Gastrocnemius medialis (tissue), 4 donors: ENCODE measurements around the gene MPPED1. TPM values are rescaled to one million over a fixed set of nuclear protein-coding genes. Genes with fewer than 3 reads are reported as not detected.

Experiments
- ATAC-seq, 2 donors: fragments of 150-250 bp; one replicate each; pipeline ENCODE4 v1.9.1; 2016
- DNase-seq, 2 donors: peaks; one replicate each; pipeline ENCODE4 v3.0.0-alpha.2; 2019
- H3K27ac ChIP-seq, 4 donors: fragments of 200-600 bp; sonication (generic); 1 replicate in 1 of 4; 2 replicates in 3 of 4; pipeline ENCODE4 v1.5.1; 2016 to 2018; ENCODE audit warnings: mild to moderate bottlenecking in 2 of 4, moderate library complexity in 1 of 4
- H3K27me3 ChIP-seq, 3 donors: fragments of 200-600 bp; sonication (generic) in 2 of 3; 1 replicate in 1 of 3; 2 replicates in 2 of 3; pipeline versions ENCODE4 v1.5.1 to v1.6.0; 2016 to 2019; ENCODE audit warnings: mild to moderate bottlenecking in 1 of 3, moderate library complexity in 1 of 3
- H3K36me3 ChIP-seq, 2 donors: fragments of 200-600 bp; sonication (generic) in 1 of 2; one replicate each; pipeline ENCODE4 v1.5.1; 2017 to 2018
- H3K4me1 ChIP-seq, 2 donors: fragments of 200-600 bp; sonication (generic) in 1 of 2; one replicate each; pipeline ENCODE4 v1.5.1; 2016 to 2017; ENCODE audit warnings: mild to moderate bottlenecking in 2 of 2
- H3K4me3 ChIP-seq, 4 donors: fragments of 200-600 bp; sonication (generic) in 3 of 4; 1 replicate in 1 of 4; 2 replicates in 3 of 4; pipeline ENCODE4 v1.5.1; 2016 to 2019; ENCODE audit warnings: mild to moderate bottlenecking in 2 of 4
- H3K9me3 ChIP-seq, 3 donors: fragments of 200-600 bp; sonication (generic) in 2 of 3; 1 replicate in 1 of 3; 2 replicates in 2 of 3; pipeline ENCODE4 v1.5.1; 2016 to 2019
- POLR2A ChIP-seq, 2 donors: fragments of 450-650 bp; IDR thresholded peaks; one replicate each; pipeline ENCODE4 v1.6.1; 2017; ENCODE audit warnings: antibody characterized with exemption in 2 of 2, mild to moderate bottlenecking in 2 of 2, moderate library complexity in 2 of 2
- in situ Hi-C, 4 donors: fragments of 200-750 bp; cut with MboI; loops; one replicate each; pipeline versions ENCODE4 v1.15.0 to v1.8.0; 2017; ENCODE audit warnings: low sequenced_read_pairs in 4 of 4
- intact Hi-C: fragments of 100-400 bp; cut with DNase I; formaldehyde crosslinking; loops from one replicate; pipeline ENCODE4 v1.15.1; 2023; ENCODE audit warnings: low total_unique reads
- total RNA-seq, 4 donors: library from RNA; depleted of rRNA; stranded (reverse); fragments of >200 nt; gene quantifications; one replicate each; pipeline versions ENCODE4 v1.1.0 to v1.2.3, GENCODE V29; 2016
- TF ChIP-seq, protein P1 (sequence below), 5 experiments: fragments of 450-650 bp in 3 of 5; fragments of 200-600 bp in 2 of 5; sonication (generic) in 2 of 5; IDR thresholded peaks in 4 of 5; conservative IDR thresholded peaks in 1 of 5; 1 replicate in 4 of 5; 2 replicates in 1 of 5; pipeline ENCODE4 v1.5.1; 2016 to 2019; ENCODE audit warnings: antibody characterized with exemption in 5 of 5, mild to moderate bottlenecking in 3 of 5, moderate library complexity in 3 of 5

Gene MPPED1
- total RNA-seq, 4 donors from 2014 or later: not detected

DNA sequence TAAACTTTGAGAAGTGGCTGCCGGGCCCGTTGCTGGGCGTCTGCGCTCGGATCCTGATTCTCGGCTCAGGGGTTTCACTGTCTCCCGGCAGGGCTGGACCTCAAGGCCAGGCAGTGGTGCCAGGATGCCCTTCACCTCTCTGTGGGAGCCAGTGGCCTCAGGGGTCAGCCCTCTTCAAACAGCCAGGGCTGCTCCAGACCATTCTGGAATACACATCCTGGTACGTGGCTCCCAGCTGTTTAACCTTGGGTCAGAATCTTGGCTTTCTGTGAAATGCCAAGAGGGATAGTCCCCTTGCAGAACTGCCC lies 70.5 kb downstream of the MPPED1 start:
- Histone ChIP-seq H3K27me3 (peaks cover 0 to 11% (median 5%) of the 10 kb centered on the region in 3 donors), H3K4me1 (no peaks in the 10 kb centered on the region), H3K27ac (no peak overlapping the region), H3K9me3 (no peaks in the 10 kb centered on the region), H3K4me3 (no peak overlapping the region), H3K36me3 (no peaks in the 10 kb centered on the region)
- TF ChIP-seq POLR2A (IDR thresholded peaks at IDR 0.05): no peak
- TF ChIP-seq, protein P1, sequence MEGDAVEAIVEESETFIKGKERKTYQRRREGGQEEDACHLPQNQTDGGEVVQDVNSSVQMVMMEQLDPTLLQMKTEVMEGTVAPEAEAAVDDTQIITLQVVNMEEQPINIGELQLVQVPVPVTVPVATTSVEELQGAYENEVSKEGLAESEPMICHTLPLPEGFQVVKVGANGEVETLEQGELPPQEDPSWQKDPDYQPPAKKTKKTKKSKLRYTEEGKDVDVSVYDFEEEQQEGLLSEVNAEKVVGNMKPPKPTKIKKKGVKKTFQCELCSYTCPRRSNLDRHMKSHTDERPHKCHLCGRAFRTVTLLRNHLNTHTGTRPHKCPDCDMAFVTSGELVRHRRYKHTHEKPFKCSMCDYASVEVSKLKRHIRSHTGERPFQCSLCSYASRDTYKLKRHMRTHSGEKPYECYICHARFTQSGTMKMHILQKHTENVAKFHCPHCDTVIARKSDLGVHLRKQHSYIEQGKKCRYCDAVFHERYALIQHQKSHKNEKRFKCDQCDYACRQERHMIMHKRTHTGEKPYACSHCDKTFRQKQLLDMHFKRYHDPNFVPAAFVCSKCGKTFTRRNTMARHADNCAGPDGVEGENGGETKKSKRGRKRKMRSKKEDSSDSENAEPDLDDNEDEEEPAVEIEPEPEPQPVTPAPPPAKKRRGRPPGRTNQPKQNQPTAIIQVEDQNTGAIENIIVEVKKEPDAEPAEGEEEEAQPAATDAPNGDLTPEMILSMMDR (IDR thresholded peaks at IDR 0.05 in 4 of 5, conservative IDR thresholded peaks at IDR 0.05 in 1 of 5): no peak
- in situ Hi-C loops: no loop called here
- ATAC-seq: no peak
- no peak for DNase-seq
- intact Hi-C loops: no loop called here

DNA sequence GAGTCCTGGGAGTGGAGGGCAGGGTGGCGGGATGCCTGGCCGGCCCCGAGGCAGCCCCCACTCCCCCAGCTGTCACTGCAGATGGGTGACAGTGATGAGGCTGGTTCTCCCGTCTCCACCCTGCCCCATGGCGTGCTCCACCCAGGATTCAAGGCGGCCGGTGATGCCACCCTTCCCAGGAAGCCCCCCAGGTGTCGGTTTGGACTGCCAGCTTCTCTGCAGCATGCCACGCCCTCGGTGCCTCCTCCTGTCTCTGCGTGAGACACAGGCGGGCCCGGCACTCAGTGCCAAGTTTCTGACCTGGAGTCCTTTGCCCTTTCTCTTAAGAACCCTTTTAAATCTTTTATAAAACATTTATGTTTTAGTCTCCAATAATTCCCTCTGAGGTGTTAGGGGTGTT lies 71.5 kb downstream of the MPPED1 start:
- no peak overlapping the region for H3K4me3 ChIP-seq
- in situ Hi-C loops: no loop called here
- intact Hi-C loops: no loop called here
- peaks cover 2 to 16% (median 5%) of the 10 kb centered on the region in 3 donors for H3K27me3 ChIP-seq
- H3K27ac ChIP-seq: no peak overlapping the region
- no peak for TF ChIP-seq POLR2A (IDR thresholded peaks at IDR 0.05)
- TF ChIP-seq, protein P1 (IDR thresholded peaks at IDR 0.05 in 4 of 5, conservative IDR thresholded peaks at IDR 0.05 in 1 of 5): no peak
- H3K36me3 ChIP-seq: no peaks in the 10 kb centered on the region
- no peak for DNase-seq
- no peak for ATAC-seq
- H3K9me3 ChIP-seq: no peaks in the 10 kb centered on the region
- H3K4me1 ChIP-seq: no peaks in the 10 kb centered on the region

DNA sequence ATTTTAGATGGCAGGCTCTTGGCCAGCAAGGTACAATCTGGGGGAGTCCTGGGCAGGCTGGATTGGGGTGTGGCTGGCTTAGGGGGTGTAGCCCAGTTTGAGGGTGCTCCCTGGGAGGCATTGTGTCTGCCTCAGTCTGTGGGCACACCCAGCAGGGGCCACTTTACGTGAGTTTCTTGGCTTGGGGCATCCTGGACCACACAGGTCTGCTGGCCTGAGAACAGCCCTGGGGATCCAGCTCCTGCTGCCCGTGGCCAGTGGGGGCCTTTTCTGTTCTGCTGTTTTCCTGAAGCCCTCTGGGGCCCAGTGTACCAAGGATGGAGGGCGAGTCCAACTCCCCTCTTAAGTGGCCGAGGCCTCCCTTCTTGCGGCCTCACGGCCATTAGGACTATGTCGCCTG lies 71.9 kb downstream of the MPPED1 start:
- no peaks in the 10 kb centered on the region for H3K4me1 ChIP-seq
- H3K4me3 ChIP-seq: no peak overlapping the region
- ATAC-seq (no peak), DNase-seq (no peak)
- H3K36me3 ChIP-seq: no peaks in the 10 kb centered on the region
- TF ChIP-seq POLR2A (IDR thresholded peaks at IDR 0.05): no peak
- TF ChIP-seq, protein P1 (IDR thresholded peaks at IDR 0.05 in 4 of 5, conservative IDR thresholded peaks at IDR 0.05 in 1 of 5): no peak
- peaks cover 2 to 19% (median 5%) of the 10 kb centered on the region in 3 donors for H3K27me3 ChIP-seq
- intact Hi-C loops: no loop called here
- in situ Hi-C loops: no loop called here
- no peaks in the 10 kb centered on the region for H3K9me3 ChIP-seq
- H3K27ac ChIP-seq: no peak overlapping the region

DNA sequence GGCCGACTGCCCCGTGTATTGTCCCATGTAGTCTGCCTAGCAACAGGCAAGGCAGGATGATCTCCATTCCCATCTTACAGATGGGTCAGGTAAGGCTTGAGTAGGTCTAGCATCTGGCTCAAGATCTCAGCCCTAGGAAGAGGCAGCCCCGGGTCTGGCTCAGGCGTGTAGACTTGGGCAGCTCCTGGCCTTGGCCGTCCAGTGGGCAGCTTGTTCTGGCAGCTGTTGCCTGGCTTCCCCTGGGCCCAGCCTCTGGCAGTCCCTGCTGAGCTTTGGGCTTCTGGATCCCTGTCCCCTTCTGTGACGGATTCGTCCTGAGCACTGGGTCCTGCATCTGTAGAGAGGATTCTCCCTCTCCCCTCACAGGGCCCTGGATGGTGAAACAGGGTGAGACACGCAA lies 72.4 kb downstream of the MPPED1 start:
- in situ Hi-C loops: no loop called here
- H3K27me3 ChIP-seq: peaks cover 2 to 22% (median 5%) of the 10 kb centered on the region in 3 donors

More for the DNA sequence above, 72.4 kb downstream of the MPPED1 start:
- no peak for TF ChIP-seq POLR2A (IDR thresholded peaks at IDR 0.05)
- TF ChIP-seq, protein P1 (IDR thresholded peaks at IDR 0.05 in 4 of 5, conservative IDR thresholded peaks at IDR 0.05 in 1 of 5): no peak
- ATAC-seq (no peak), DNase-seq (no peak)
- no peaks in the 10 kb centered on the region for H3K36me3 ChIP-seq
- no peak overlapping the region for H3K27ac ChIP-seq
- H3K9me3 ChIP-seq: no peaks in the 10 kb centered on the region
- no peaks in the 10 kb centered on the region for H3K4me1 ChIP-seq
- no peak overlapping the region for H3K4me3 ChIP-seq
- intact Hi-C loops: no loop called here
